Hepatocyte (in vitro differentiated cells): Measurements from ENCODE around the gene ZNF469. TPM values are rescaled to one million over a fixed set of nuclear protein-coding genes. Genes with fewer than 3 reads are reported as not detected.

Experiments used
- DNase-seq: peaks from one replicate; pipeline ENCODE4 v3.0.0-alpha.2; 2016; ENCODE audit warnings: low spot score
- H2AFZ ChIP-seq: fragments of 200-600 bp; sonication (generic); 2 replicates; pipeline ENCODE4 v1.6.0; 2016; ENCODE audit warnings: antibody characterized with exemption, mild to moderate bottlenecking
- H3K27ac ChIP-seq: fragments of 200-600 bp; sonication (generic); 2 replicates; pipeline ENCODE4 v1.5.1; 2016; ENCODE audit warnings: mild to moderate bottlenecking
- H3K27me3 ChIP-seq: fragments of 200-600 bp; sonication (generic); 2 replicates; pipeline ENCODE4 v1.6.1; 2016
- H3K36me3 ChIP-seq: fragments of 200-600 bp; sonication (generic); replicated peaks from 2 replicates; pipeline ENCODE4 v1.5.1; 2016; ENCODE audit warnings: low read depth; ENCODE audit not compliant: insufficient read depth
- H3K4me1 ChIP-seq: fragments of 200-600 bp; sonication (generic); 2 replicates; pipeline ENCODE4 v1.5.1; 2016; ENCODE audit warnings: mild to moderate bottlenecking, moderate library complexity; ENCODE audit not compliant: insufficient read depth
- H3K4me2 ChIP-seq: fragments of 200-600 bp; sonication (generic); 2 replicates; pipeline ENCODE4 v1.6.0; 2016
- H3K4me3 ChIP-seq: fragments of 200-600 bp; sonication (generic); 2 replicates; pipeline ENCODE4 v1.5.1; 2016; ENCODE audit warnings: mild to moderate bottlenecking
- H3K79me2 ChIP-seq: fragments of 200-600 bp; sonication (generic); 2 replicates; pipeline ENCODE4 v1.6.0; 2017; ENCODE audit warnings: mild to moderate bottlenecking
- H3K9me2 ChIP-seq: fragments of 200-600 bp; sonication (generic); replicated peaks from 2 replicates; pipeline ENCODE4 v1.6.0; 2017; ENCODE audit warnings: mild to moderate bottlenecking; ENCODE audit not compliant: insufficient read depth
- H3K9me3 ChIP-seq: fragments of 200-600 bp; sonication (generic); 2 replicates; pipeline ENCODE4 v1.5.1; 2016; ENCODE audit warnings: low read depth, mild to moderate bottlenecking
- H4K20me1 ChIP-seq: fragments of 200-600 bp; sonication (generic); 2 replicates; pipeline ENCODE4 v1.6.0; 2016; ENCODE audit warnings: mild to moderate bottlenecking; ENCODE audit not compliant: insufficient read depth, poor library complexity, severe bottlenecking
- CTCF ChIP-seq: fragments of 200-600 bp; sonication (generic); IDR thresholded peaks from 2 replicates; pipeline ENCODE4 v1.5.1; 2016; ENCODE audit warnings: antibody characterized with exemption, mild to moderate bottlenecking; ENCODE audit not compliant: poor library complexity
- EZH2 ChIP-seq: fragments of 200-600 bp; sonication (generic); IDR thresholded peaks from 2 replicates; pipeline ENCODE4 v1.6.1; 2016; ENCODE audit warnings: antibody characterized with exemption, mild to moderate bottlenecking, borderline replicate concordance
- EZH2phosphoT487 ChIP-seq: fragments of 200-600 bp; sonication (generic); IDR thresholded peaks from one replicate; pipeline ENCODE4 v1.6.1; 2018; ENCODE audit warnings: antibody characterized with exemption, mild to moderate bottlenecking, low read depth, moderate library complexity; ENCODE audit not compliant: unreplicated experiment, severe bottlenecking
- WGBS: methylation state at CpG from one replicate; pipeline ENCODE4 v1.1.6; 2016; ENCODE audit warnings: low lambda C conversion rate; ENCODE audit errors: missing lambda C conversion rate; 5-methylcytosine and 5-hydroxymethylcytosine counted together
- polyA plus RNA-seq: library from polyadenylated mRNA; unstranded; fragments of >200 nt; fragmentation: Nextera tagmentation; extraction: Ambion mirVana; gene quantifications from 2 replicates; pipeline ENCODE4 v1.2.1, GENCODE V29; 2016
- total RNA-seq: library from RNA; depleted of rRNA; stranded (reverse); fragments of >200 nt; gene quantifications from 2 replicates; pipeline ENCODE4 v1.2.3, GENCODE V29; 2014

Gene ZNF469
- total and polyA plus RNA-seq, 2 experiments from 2014 or later: 1.0 to 1.3 TPM

DNA sequence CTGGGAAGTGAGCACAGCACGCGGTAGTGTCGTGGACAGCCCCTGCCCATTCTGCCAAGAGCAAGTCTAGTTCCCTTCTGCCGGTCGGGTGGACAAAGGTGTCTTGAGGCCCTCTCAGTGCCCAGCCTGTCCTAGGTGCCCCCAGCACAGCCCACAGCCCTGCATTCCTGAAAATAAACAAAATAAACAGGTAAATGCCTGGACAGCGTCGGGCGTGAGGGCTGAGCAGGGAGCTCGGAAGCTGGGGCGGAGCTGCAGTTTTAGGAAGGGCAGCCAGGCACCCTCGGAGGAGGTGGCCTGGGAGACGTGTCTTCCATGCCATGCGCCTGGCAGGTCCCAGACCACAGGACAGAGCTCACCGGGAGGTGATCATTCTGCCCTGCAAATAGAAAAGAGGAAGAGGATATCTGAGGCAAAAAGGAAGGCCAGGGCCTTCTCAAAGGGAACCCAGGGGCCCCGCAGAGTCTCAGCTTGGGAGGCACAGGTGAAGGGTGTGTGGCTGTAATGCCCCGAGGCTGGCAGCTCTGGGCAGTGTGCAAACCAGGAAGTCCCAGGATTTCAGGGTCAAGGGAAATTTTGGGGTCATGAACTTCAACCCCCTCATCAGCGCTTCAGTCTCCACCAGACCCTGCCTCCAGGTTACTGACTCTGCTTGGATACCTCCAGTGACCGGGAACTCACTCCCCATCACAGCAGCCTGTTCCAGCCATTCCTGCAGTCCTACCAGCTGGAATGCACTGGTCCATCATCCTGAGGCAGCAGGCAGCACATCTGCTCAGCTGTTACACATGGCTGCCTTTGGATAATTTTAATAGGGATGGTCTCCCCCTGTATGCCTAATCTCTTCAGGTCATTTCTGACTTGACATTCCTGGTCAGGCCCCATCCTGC lies 1.7 kb downstream of the ZNF469 start:
- WGBS: 72% methylated on average over 18 of the region's 18 CpGs
- no peaks in the 10 kb centered on the region for H3K9me3 ChIP-seq
- H3K79me2 ChIP-seq: no peaks in the 10 kb centered on the region
- H2AFZ ChIP-seq: no peak overlapping the region
- peaks cover 25% of the 10 kb centered on the region for H3K27me3 ChIP-seq
- no peaks in the 10 kb centered on the region for H3K9me2 ChIP-seq
- H3K36me3 ChIP-seq: no peaks in the 10 kb centered on the region
- no peaks in the 10 kb centered on the region for H4K20me1 ChIP-seq
- no peak for DNase-seq
- no peak for TF ChIP-seq EZH2
- TF ChIP-seq EZH2phosphoT487: no peak
- no peak for TF ChIP-seq CTCF
- H3K27ac ChIP-seq: no peak overlapping the region
- H3K4me1 ChIP-seq: peaks cover 4% of the 10 kb centered on the region
- no peak overlapping the region for H3K4me3 ChIP-seq
- peak overlapping the region; percentile 89 for H3K4me2 ChIP-seq

DNA sequence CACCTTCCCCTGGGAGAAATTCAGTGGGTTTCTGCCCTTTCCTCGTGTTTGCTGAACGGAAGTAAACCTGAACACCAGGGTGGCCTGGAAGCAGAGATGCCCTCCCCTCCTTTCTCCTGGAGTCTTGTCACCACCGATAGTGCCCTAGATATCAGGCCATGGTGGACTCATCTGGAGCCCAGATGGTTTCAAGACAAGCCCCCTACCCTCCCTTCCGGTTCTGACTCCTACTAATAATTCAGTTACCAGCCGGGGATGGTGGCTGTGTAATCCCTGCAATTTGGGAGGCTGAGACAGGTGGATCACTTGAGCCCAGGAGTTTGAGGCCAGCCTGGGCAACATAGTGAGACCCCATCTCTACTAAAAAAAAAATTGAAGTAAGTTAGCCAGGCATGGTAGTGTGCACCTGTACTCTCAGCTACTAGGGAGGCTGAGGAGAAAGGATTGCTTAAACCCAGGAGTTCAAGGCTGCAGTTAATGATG lies 2.4 kb downstream of the ZNF469 start:
- no peaks in the 10 kb centered on the region for H3K9me3 ChIP-seq
- no peak for DNase-seq
- H3K36me3 ChIP-seq: no peaks in the 10 kb centered on the region
- no peak overlapping the region for H2AFZ ChIP-seq
- TF ChIP-seq CTCF: no peak
- no peak for TF ChIP-seq EZH2
- TF ChIP-seq EZH2phosphoT487: no peak
- peaks cover 4% of the 10 kb centered on the region for H3K4me1 ChIP-seq
- H4K20me1 ChIP-seq: no peaks in the 10 kb centered on the region
- whole genome bisulfite sequencing: 80% methylated on average over 5 of the region's 5 CpGs
- H3K4me3 ChIP-seq: no peak overlapping the region
- no peak overlapping the region for H3K4me2 ChIP-seq
- no peaks in the 10 kb centered on the region for H3K79me2 ChIP-seq
- H3K27me3 ChIP-seq: peaks cover 25% of the 10 kb centered on the region
- H3K27ac ChIP-seq: no peak overlapping the region
- no peaks in the 10 kb centered on the region for H3K9me2 ChIP-seq

GRCh38 chr16:88385831-88386815 lies 3.4 kb downstream of the ZNF469 start:
- no peaks in the 10 kb centered on the region for H3K9me3 ChIP-seq
- H3K27ac ChIP-seq: no peak overlapping the region
- H3K79me2 ChIP-seq: no peaks in the 10 kb centered on the region
- H3K9me2 ChIP-seq: no peaks in the 10 kb centered on the region
- H4K20me1 ChIP-seq: no peaks in the 10 kb centered on the region
- WGBS: 90% methylated on average over 24 of the region's 31 CpGs
- DNase-seq: no peak
- no peak overlapping the region for H3K4me3 ChIP-seq
- H3K36me3 ChIP-seq: no peaks in the 10 kb centered on the region
- H3K27me3 ChIP-seq: peaks cover 25% of the 10 kb centered on the region
- no peak overlapping the region for H3K4me2 ChIP-seq
- no peak overlapping the region for H2AFZ ChIP-seq
- peaks cover 4% of the 10 kb centered on the region for H3K4me1 ChIP-seq
- no peak for TF ChIP-seq EZH2
- no peak for TF ChIP-seq CTCF
